GM12878 (cell line): ENCODE results near the gene ZKSCAN5. TPM values are rescaled to one million over a fixed set of nuclear protein-coding genes. Genes with fewer than 3 reads are reported as not detected.

Source experiments
- ATAC-seq: fragments of 200-7000 bp; cut with Tn5 transposase; 3 replicates; pipeline ENCODE4 v1.9.1; 2020; ENCODE audit warnings: mild to moderate bottlenecking, moderate library complexity
- BruUV-seq: library from RNA; stranded (reverse); fragments of 400-500 nt; replicated peaks from 2 replicates; lab custom pipeline; 2021; lab: Mats Ljungman, UMichigan
- CTCF ChIA-PET: fragments of 300-600 bp; sonication (Branson Sonifier 250); formaldehyde crosslinking; extraction: SDS; loops from one replicate; lab custom pipeline; 2021; ENCODE audit warnings: inconsistent platforms; lab: Yijun Ruan, JAX
- POLR2A ChIA-PET: fragments of 350-600 bp; formaldehyde crosslinking; extraction: SDS; loops from one replicate; lab custom pipeline; 2021; ENCODE audit warnings: inconsistent platforms; lab: Charles Lee
- RAD21 ChIA-PET: fragments of 300-600 bp; sonication (Branson Sonifier 250); formaldehyde crosslinking; loops from one replicate; lab custom pipeline; 2023; ENCODE audit warnings: antibody characterized with exemption; ENCODE audit not compliant: unreplicated experiment; lab: Charles Lee
- SMC1A ChIA-PET: fragments of 300-600 bp; sonication (Branson Sonifier 250); formaldehyde crosslinking; loops from one replicate; lab custom pipeline; 2023; ENCODE audit not compliant: unreplicated experiment, uncharacterized antibody; lab: Charles Lee
- DNase-seq: peaks from one replicate; pipeline ENCODE4 v3.0.0-alpha.2; 2011; ENCODE audit warnings: low read depth, low spot score
- FAIRE-seq: peaks from 3 replicates; lab custom pipeline; 2011; peaks lifted over from hg19 to GRCh38; lab: Jason Lieb, UNC
- H2AFZ ChIP-seq: 2 replicates; pipeline ENCODE4 v1.6.0; 2011; ENCODE audit warnings: low read depth, low read length, control low read depth; ENCODE audit not compliant: control insufficient read depth
- H3K27ac ChIP-seq: 2 replicates; pipeline ENCODE4 v1.5.1; 2011; ENCODE audit warnings: control low read depth; ENCODE audit not compliant: control insufficient read depth, insufficient read depth
- H3K27me3 ChIP-seq, 2 experiments: replicated peaks in 1 of 2; 2 replicates each; pipeline versions ENCODE4 v1.6.0 to v1.6.1; 2011; ENCODE audit warnings: low read length in 1 of 2; ENCODE audit not compliant: control insufficient read depth in 2 of 2, insufficient read depth in 2 of 2
- H3K36me3 ChIP-seq, 2 experiments: 2 replicates each; pipeline ENCODE4 v1.5.1; 2011; ENCODE audit warnings: low read length in 1 of 2; ENCODE audit not compliant: control insufficient read depth in 2 of 2, insufficient read depth in 2 of 2
- H3K4me1 ChIP-seq: 2 replicates; pipeline ENCODE4 v1.6.1; 2011; ENCODE audit warnings: mild to moderate bottlenecking, low read length, moderate library complexity, mixed read lengths; ENCODE audit not compliant: control insufficient read depth, insufficient read depth
- H3K4me2 ChIP-seq: 2 replicates; pipeline ENCODE4 v1.6.0; 2011; ENCODE audit warnings: control low read depth; ENCODE audit not compliant: control insufficient read depth, insufficient read depth
- H3K4me3 ChIP-seq: fragments of 200-600 bp; sonication (generic); 2 replicates; pipeline ENCODE4 v1.5.1; 2016
- H3K79me2 ChIP-seq: 2 replicates; pipeline ENCODE4 v1.6.0; 2011; ENCODE audit warnings: low read length; ENCODE audit not compliant: control insufficient read depth, insufficient read depth
- H3K9ac ChIP-seq: 2 replicates; pipeline ENCODE4 v1.8.0; 2011; ENCODE audit warnings: low read length, control low read depth, mixed read lengths; ENCODE audit not compliant: control insufficient read depth, insufficient read depth
- H3K9me3 ChIP-seq: replicated peaks from 3 replicates; pipeline ENCODE4 v1.5.1; 2011; ENCODE audit warnings: mild to moderate bottlenecking, low read length; ENCODE audit not compliant: control insufficient read depth, insufficient read depth
- H4K20me1 ChIP-seq: 2 replicates; pipeline ENCODE4 v1.6.0; 2011; ENCODE audit not compliant: control insufficient read depth, insufficient read depth
- CBFB ChIP-seq: IDR thresholded peaks from 2 replicates; pipeline ENCODE4 v1.6.1; 2016; ENCODE audit warnings: antibody characterized with exemption, low read depth
- IRF3 ChIP-seq: fragments of 450-650 bp; IDR thresholded peaks from 2 replicates; pipeline ENCODE4 v1.6.1; 2014; ENCODE audit warnings: mild to moderate bottlenecking
- MXI1 ChIP-seq: fragments of 150-350 bp; IDR thresholded peaks from 2 replicates; pipeline ENCODE4 v1.6.1; 2011; ENCODE audit warnings: low read depth, mild to moderate bottlenecking, inconsistent platforms, low read length, improper control_type of control experiment
- MYB ChIP-seq: fragments of 150-350 bp; IDR thresholded peaks from 2 replicates; pipeline ENCODE4 v1.6.1; 2014; ENCODE audit warnings: mild to moderate bottlenecking, low read depth, low read length, borderline replicate concordance
- NRF1 ChIP-seq: conservative IDR thresholded peaks from 2 replicates; pipeline ENCODE4 v1.6.1; 2011; ENCODE audit warnings: mild to moderate bottlenecking, low read depth, low read length, improper control_type of control experiment
- SREBF2 ChIP-seq: IDR thresholded peaks from 2 replicates; pipeline ENCODE4 v1.6.1; 2012; ENCODE audit warnings: mild to moderate bottlenecking, low read length
- TCF12 ChIP-seq: IDR thresholded peaks from 2 replicates; pipeline ENCODE4 v1.6.1; 2011; ENCODE audit warnings: low read depth, mild to moderate bottlenecking, low read length
- ZBTB40 ChIP-seq: fragments of 450-650 bp; IDR thresholded peaks from 2 replicates; pipeline ENCODE4 v1.6.1; 2016; ENCODE audit warnings: mild to moderate bottlenecking, moderate library complexity, borderline replicate concordance
- ZNF687 ChIP-seq: fragments of 450-650 bp; IDR thresholded peaks from 2 replicates; pipeline ENCODE4 v1.6.1; 2017; ENCODE audit warnings: mild to moderate bottlenecking, moderate library complexity
- WGBS: methylation state at CpG from one replicate; pipeline ENCODE4 v1.1.6; 2016; ENCODE audit warnings: low lambda C conversion rate; ENCODE audit not compliant: insufficient replicate concordance, insufficient coverage; ENCODE audit errors: missing lambda C conversion rate; 5-methylcytosine and 5-hydroxymethylcytosine counted together
- in situ Hi-C: fragments of 300-500 bp; cut with MboI; formaldehyde crosslinking; loops from 9 replicates; pipeline ENCODE4 v1.14.3; 2018; ENCODE audit warnings: mixed read lengths
- intact Hi-C: fragments of 100-400 bp; cut with micrococcal nuclease; formaldehyde crosslinking; loops from one replicate; pipeline ENCODE4 v1.14.2; 2022; ENCODE audit not compliant: unreplicated experiment
- polyA plus RNA-seq, 11 experiments: library from polyadenylated mRNA; depleted of rRNA in 4 of 11; unstranded in 6 of 11; stranded (reverse) in 5 of 11; fragments of >200 nt; fragmentation: Nextera tagmentation in 4 of 11; fragmentation: Illumina TruSeq in 1 of 11; extraction: Ambion mirVana in 4 of 11; extraction: Trizol in 1 of 11; gene quantifications; 1 replicate in 1 of 11; 2 replicates in 10 of 11; pipeline versions ENCODE4 v1.2.1 to v1.2.3, GENCODE V29; 2011 to 2016; ENCODE audit warnings: inconsistent platforms in 2 of 11, missing spikeins in 2 of 11, low read depth in 1 of 11
- total RNA-seq, 4 experiments: library from RNA; depleted of rRNA in 3 of 4; stranded (reverse); fragments of >200 nt in 3 of 4; fragmentation: Illumina TruSeq in 1 of 4; extraction: Trizol in 1 of 4; gene quantifications; 2 replicates each; pipeline versions ENCODE4 v1.2.1 to v1.2.3, GENCODE V29; 2013 to 2021

The ZKSCAN5 gene
- total and polyA plus RNA-seq, 10 of the 15 experiments (the other 5 are each of a cell fraction or from before 2014, with no cell fraction given) = 2.5 to 10.1 (median 7.7) TPM

- DNase-seq = no peak
- H3K27me3 ChIP-seq = no peaks in the 10 kb centered on the region
- TSS peak; percentile 75 for BruUV-seq
- H3K9ac ChIP-seq = peak overlapping the region; percentile 99
- H3K4me1 ChIP-seq = peaks cover 3% of the 10 kb centered on the region; the same call in 1 of the 2 replicates
- no peaks in the 10 kb centered on the region for H3K9me3 ChIP-seq
- H4K20me1 ChIP-seq = no peaks in the 10 kb centered on the region
- intact Hi-C loops = loop anchor here (10.0 kb wide), 1 partner anchor 149 kb away; the partner anchor contains the start of gene ZSCAN25
- ATAC-seq = peak; percentile 10
- H3K27ac ChIP-seq = peak overlapping the region; percentile 89
- peak overlapping the region; percentile 58 for H3K4me2 ChIP-seq
- SMC1A ChIA-PET = interaction anchor here (0.6 to 1.4 kb wide), 5 partner anchors 9 to 372 kb away, joined by 3 to 7 read pairs (median 3); no protein-coding TSS in a partner anchor
- TF ChIP-seq NRF1 (no peak), MYB (no peak), IRF3 (no peak), CBFB (no peak), MXI1 (no peak), TCF12 (no peak), ZBTB40 (no peak), ZNF687 (no peak), SREBF2 (no peak)
- peaks cover 43% of the 10 kb centered on the region for H3K79me2 ChIP-seq
- RAD21 ChIA-PET = interaction anchor here (0.9 kb wide), 1 partner anchor 34 kb away, joined by 5 read pairs; the partner anchor contains the start of gene ZNF394
- 0 out of 4 replicates have a peak, but pooled peaks cover 0 to 6% of the 10 kb centered on the region in 2 experiments for H3K36me3 ChIP-seq
- POLR2A ChIA-PET = interaction anchor here (1.0 to 1.9 kb wide), 4 partner anchors 9 to 57 kb away, joined by 3 to 9 read pairs (median 6); partner anchors contain the start of genes BUD31, PDAP1, ZKSCAN5 and ZNF394
- FAIRE-seq = no peak
- peak overlapping the region; percentile 98 for H2AFZ ChIP-seq
- CTCF ChIA-PET = interaction anchor here (1.1 kb wide), 1 partner anchor 16 kb away, joined by 3 read pairs; no protein-coding TSS in a partner anchor
- WGBS = 6% methylated on average over 9 of the region's 9 CpGs
- peak overlapping the region; percentile 93 for H3K4me3 ChIP-seq
- in situ Hi-C loops = no loop called here
Observed at GRCh38 chr7:99465421-99465768, 39.1 kb upstream of the ZKSCAN5 start.
